Ramos (cell line): Measurements from ENCODE around the gene MCC.
"Not testable (repeated sequence)": the region's sequence is repeated elsewhere in the genome, so short reads cannot be mapped to it uniquely, and the experiment has no call there.

Experiments
- in situ Hi-C: fragments of 300-500 bp; cut with MboI; formaldehyde crosslinking; loops from one replicate; pipeline ENCODE4 v1.14.3; 2022; ENCODE audit warnings: low sequenced_read_pairs; ENCODE audit not compliant: unreplicated experiment

MCC gene

GRCh38 chr5:113433862-113434612 is 54.2 kb downstream of the MCC start:
- in situ Hi-C loops: no loop called here

- in situ Hi-C loops: no loop called here
Observed at GRCh38 chr5:113433071-113433470, 55.2 kb downstream of the MCC start.

GRCh38 chr5:113427871-113428574 is 60.2 kb downstream of the MCC start:
- in situ Hi-C loops: no loop called here

DNA sequence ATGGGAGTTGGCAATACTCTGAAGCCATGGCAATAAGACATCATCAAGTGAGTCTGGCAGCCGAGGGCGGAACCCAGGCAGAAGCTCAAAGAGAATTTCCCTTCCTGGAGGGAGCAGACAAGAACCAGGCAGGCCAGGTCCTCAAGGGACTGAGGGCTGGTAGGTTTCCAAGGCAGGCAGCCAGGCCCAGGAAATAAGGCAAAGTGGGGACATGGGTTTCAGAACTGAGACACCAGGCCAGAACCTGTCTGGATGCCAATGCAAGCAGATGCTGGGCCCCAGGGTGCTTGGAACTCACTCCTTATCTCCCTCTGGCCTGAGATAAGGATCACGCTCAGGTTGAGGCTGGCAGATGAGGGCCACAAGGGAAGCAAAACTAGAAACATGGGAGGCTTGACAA is 62.3 kb downstream of the MCC start:
- in situ Hi-C loops: no loop called here

DNA sequence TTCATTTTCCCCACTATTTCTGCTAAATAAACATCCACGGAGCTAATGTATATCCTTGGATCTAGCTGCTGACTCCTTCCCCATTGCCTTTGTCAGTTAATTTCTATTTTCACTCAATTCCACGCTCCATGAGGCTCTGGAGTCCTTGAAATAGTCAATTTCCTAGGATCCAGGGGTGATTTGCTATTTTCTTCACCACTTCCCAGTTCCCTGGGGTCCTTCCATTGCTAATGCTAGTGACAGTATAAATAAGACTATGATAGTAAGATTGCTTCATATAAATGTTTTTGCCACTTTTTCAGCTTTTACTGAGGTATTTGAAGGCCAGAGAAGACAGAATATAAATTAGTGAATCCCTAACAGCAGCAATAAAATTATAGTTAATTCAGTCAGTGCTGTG is 66.6 kb downstream of the MCC start:
- in situ Hi-C loops: no loop called here

DNA sequence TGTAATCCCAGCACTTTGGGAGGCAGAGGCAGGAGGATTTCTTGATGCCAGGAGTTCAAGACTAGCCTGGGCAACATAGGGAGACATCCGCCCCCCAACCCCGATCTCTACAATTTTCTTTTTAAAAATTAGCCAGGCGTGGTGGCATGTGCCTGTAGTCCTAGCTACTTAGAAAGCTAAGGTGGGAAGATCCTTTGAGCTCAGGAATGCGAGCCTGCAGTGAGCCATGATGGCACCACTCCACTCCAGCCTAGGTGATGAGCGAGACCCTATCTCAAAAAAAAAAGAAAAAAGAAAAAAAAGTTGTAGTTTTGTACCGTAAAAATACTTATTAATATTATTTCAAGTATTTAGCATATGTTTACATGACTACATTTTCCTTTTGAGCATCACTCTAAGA is 82.7 kb downstream of the MCC start:
- in situ Hi-C loops: no loop called here

GRCh38 chr5:113404269-113404668 is 84.0 kb downstream of the MCC start:
- in situ Hi-C loops: no loop called here

- in situ Hi-C loops: not testable (repeated sequence)
Observed at GRCh38 chr5:113397986-113398385, 90.3 kb downstream of the MCC start.

GRCh38 chr5:113397046-113397445 is 91.2 kb downstream of the MCC start:
- in situ Hi-C loops: no loop called here

GRCh38 chr5:113394658-113395057 is 93.6 kb downstream of the MCC start:
- in situ Hi-C loops: no loop called here

GRCh38 chr5:113390224-113390623 is 98.0 kb downstream of the MCC start:
- in situ Hi-C loops: no loop called here

DNA sequence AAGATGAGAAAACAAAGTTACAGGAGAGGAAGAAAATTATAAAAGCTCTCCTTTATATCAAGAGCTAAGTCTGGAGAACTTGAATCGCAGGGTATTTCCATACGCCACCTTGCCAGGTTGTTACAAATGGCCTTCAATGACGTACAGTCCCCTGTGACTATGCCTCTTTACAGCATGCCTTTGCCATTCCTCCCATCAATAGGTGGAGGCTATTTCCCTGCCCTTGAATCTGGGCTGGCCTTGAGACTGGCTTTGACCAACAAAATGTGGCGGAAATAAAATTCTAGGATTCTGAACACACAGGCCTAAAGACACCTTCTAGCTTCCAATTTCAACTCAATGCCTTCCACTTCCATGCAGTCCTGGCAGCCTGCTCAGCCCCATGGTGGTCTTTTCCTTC is 99.1 kb downstream of the MCC start:
- in situ Hi-C loops: no loop called here

DNA sequence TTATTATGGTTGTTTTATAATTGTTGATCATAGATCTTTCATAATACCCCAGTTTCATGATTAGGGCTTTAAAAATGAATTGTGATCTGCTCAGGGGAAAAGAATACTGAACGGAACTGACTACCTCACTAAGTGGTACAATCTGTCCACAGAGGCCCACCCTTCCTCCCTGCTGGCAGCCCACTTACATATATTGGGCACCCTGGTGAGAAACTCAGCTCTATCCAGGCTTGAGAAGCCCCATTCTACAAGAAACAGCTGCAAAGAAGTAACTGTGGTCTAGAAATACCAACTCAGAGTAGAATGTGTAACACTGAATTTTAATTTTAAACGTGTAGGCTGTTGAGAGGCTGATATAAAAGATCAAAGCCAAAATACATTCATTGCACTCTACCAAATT is 100.4 kb downstream of the MCC start:
- in situ Hi-C loops: no loop called here

- in situ Hi-C loops: no loop called here
Observed at GRCh38 chr5:113384782-113385285, 103.4 kb downstream of the MCC start.

DNA sequence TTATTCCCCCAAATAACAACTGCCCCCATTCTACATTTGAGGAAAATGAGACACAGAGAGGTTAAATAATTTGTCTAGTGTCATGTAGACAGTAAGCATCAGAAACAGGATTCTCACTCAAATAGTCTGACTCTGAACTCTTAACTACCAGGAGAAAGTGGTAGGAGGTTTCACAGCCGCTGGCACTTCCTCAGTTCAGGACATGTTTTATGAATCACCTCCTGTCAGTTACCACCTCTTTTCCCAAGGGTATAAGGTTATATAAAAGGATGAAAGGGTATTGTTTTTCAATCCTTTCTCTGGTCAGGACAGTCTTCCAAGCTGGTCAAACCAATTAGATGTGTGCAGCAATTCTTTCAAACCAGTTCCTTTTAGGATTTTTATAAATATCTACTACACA is 105.5 kb downstream of the MCC start:
- in situ Hi-C loops: no loop called here

DNA sequence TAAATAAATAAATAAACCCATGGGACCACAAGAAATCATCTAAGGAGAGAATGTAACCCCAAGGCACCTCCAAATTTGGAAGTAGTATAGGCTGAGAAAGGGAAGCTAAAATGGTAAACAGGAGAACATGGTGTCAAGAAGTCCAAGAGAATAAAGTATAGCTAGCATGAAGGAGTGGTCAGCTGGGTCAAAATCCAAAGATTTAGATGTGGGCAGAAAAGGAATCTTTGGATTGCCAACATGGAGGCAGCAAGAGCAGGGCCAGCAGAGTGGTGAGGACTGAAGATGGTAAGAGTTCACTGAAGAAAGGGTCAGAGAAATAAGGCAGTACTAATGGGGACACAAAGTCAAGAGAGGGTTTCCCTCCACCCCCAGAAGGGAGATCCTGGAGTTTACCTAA is 106.5 kb downstream of the MCC start:
- in situ Hi-C loops: no loop called here

- in situ Hi-C loops: no loop called here
Observed at GRCh38 chr5:113380807-113381326, 107.4 kb downstream of the MCC start.

- in situ Hi-C loops: loop anchor here (5.0 kb wide), 1 partner anchor 227 kb away; no protein-coding TSS in a partner anchor
Observed at GRCh38 chr5:113379936-113380806, 108.1 kb downstream of the MCC start.

- in situ Hi-C loops: loop anchor here (5.0 kb wide), 1 partner anchor 228 kb away; no protein-coding TSS in a partner anchor
Observed at GRCh38 chr5:113378959-113379541, 109.2 kb downstream of the MCC start.

DNA sequence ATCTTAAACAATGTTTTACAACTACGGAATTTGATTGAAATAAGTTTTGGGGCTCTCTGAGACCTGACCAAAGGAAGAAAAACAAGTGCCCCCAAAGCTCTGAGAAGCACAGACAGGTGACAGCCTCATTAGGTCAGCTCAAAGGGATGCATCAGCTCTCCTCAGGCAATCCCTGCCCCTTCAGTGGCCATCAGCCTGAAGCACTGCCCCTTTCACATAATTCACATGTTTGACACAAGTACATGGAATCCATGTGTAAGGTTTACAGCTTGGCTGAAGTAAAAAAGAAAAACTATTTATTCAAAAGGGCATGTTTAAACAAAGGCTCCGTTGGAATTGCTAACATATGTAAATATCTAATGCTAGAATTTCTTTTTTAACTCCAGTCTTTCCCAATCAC is 109.7 kb downstream of the MCC start:
- in situ Hi-C loops: loop anchor here (5.0 kb wide), 1 partner anchor 229 kb away; no protein-coding TSS in a partner anchor
